ENCODE measurements around the gene IL12RB1. TPM values are rescaled to one million over a fixed set of nuclear protein-coding genes. Genes with fewer than 3 reads are reported as not detected.

The IL12RB1 gene
- polyA plus RNA-seq, 3 donors from 2014 or later = 62.7 to 105 (median 83.3) TPM

- Mint-ChIP-seq H3K4me3 (peak overlapping the region; percentile 92 to 98 (median 96)), H3K4me1 (peaks cover 37 to 46% of the 10 kb centered on the region in 2 donors), H3K9me3 (no peaks in the 10 kb centered on the region), H3K27me3 (ENCODE audit: low read depth in 3 of 3) (peaks cover 0 to 12% (median 10%) of the 10 kb centered on the region in 3 donors), H3K36me3 (peaks cover 3 to 20% (median 6%) of the 10 kb centered on the region in 3 donors), H3K27ac (peak overlapping the region; percentile 85 to 98 (median 96))
- DNase-seq = no peak
Measured at GRCh38 chr19:18120127-18120526, 33.4 kb upstream of the IL12RB1 start.

- Mint-ChIP-seq H3K27me3 (ENCODE audit: low read depth in 3 of 3) (peaks cover 0 to 12% (median 10%) of the 10 kb centered on the region in 3 donors), H3K9me3 (no peaks in the 10 kb centered on the region)
Measured at GRCh38 chr19:18119717-18120105, 33.0 kb upstream of the IL12RB1 start.

GRCh38 chr19:18119013-18119716 is 32.4 kb upstream of the IL12RB1 start:
- H3K27ac Mint-ChIP-seq = peak overlapping the region; percentile 85 to 98 (median 96)
- peak; percentile 43 to 51 (median 47) for DNase-seq
- peak overlapping the region; percentile 92 to 98 (median 96) for H3K4me3 Mint-ChIP-seq
- H3K27me3 Mint-ChIP-seq (ENCODE audit: low read depth in 3 of 3) = peaks cover 0 to 12% (median 10%) of the 10 kb centered on the region in 3 donors
- peaks cover under 1 to 15% (median 3%) of the 10 kb centered on the region in 3 donors for H3K36me3 Mint-ChIP-seq
- no peaks in the 10 kb centered on the region for H3K9me3 Mint-ChIP-seq
- H3K4me1 Mint-ChIP-seq = peaks cover 37 to 45% of the 10 kb centered on the region in 2 donors

More at GRCh38 chr19:18119717-18120105, 33.0 kb upstream of the IL12RB1 start:
- Mint-ChIP-seq H3K4me1 (peaks cover 37 to 46% of the 10 kb centered on the region in 2 donors), H3K27ac (peak overlapping the region; percentile 85 to 98 (median 96)), H3K4me3 (peak overlapping the region; percentile 92 to 98 (median 96)), H3K36me3 (peaks cover 3 to 20% (median 6%) of the 10 kb centered on the region in 3 donors)
- DNase-seq = peak; percentile 26 to 53 (median 49)

GRCh38 chr19:18118420-18119012 is 31.8 kb upstream of the IL12RB1 start:
- no peak for DNase-seq
- Mint-ChIP-seq H3K36me3 (peaks cover 0 to 14% (median under 1%) of the 10 kb centered on the region in 3 donors), H3K9me3 (no peaks in the 10 kb centered on the region), H3K4me3 (peak overlapping the region; percentile 92 to 98 (median 96)), H3K4me1 (peaks cover 37 to 44% of the 10 kb centered on the region in 2 donors), H3K27ac (peak overlapping the region; percentile 85 to 98 (median 96)), H3K27me3 (ENCODE audit: low read depth in 3 of 3) (peaks cover 0 to 12% (median 10%) of the 10 kb centered on the region in 3 donors)

- Mint-ChIP-seq H3K36me3 (peaks cover 0 to 14% (median 1%) of the 10 kb centered on the region in 3 donors), H3K9me3 (no peaks in the 10 kb centered on the region), H3K4me1 (peaks cover 41 to 46% of the 10 kb centered on the region in 2 donors), H3K4me3 (peak overlapping the region; percentile 92 to 98 (median 96)), H3K27me3 (ENCODE audit: low read depth in 3 of 3) (peaks cover 0 to 12% (median 10%) of the 10 kb centered on the region in 3 donors), H3K27ac (peak overlapping the region; percentile 90 to 98 (median 96))
- DNase-seq = peak; percentile 97 to 98 (median 98)
Measured at GRCh38 chr19:18117692-18118378, 31.1 kb upstream of the IL12RB1 start.

GRCh38 chr19:18117364-18117691 is 30.6 kb upstream of the IL12RB1 start:
- peaks cover 0 to 16% (median 4%) of the 10 kb centered on the region in 3 donors for H3K36me3 Mint-ChIP-seq
- H3K9me3 Mint-ChIP-seq = no peaks in the 10 kb centered on the region
- H3K4me3 Mint-ChIP-seq = peak overlapping the region; percentile 71 to 85 (median 76)
- H3K4me1 Mint-ChIP-seq = peaks cover 44 to 47% of the 10 kb centered on the region in 2 donors
- DNase-seq = no peak
- H3K27me3 Mint-ChIP-seq (ENCODE audit: low read depth in 3 of 3) = peaks cover 0 to 12% (median 10%) of the 10 kb centered on the region in 3 donors
- H3K27ac Mint-ChIP-seq = peak overlapping the region; percentile 82 to 97 (median 93)

GRCh38 chr19:18114483-18114882 is 27.7 kb upstream of the IL12RB1 start:
- no peak overlapping the region for H3K27ac Mint-ChIP-seq
- peaks cover 0 to 10% (median 7%) of the 10 kb centered on the region in 3 donors for H3K27me3 Mint-ChIP-seq (ENCODE audit: low read depth in 3 of 3)
- peaks cover 37 to 41% of the 10 kb centered on the region in 2 donors for H3K4me1 Mint-ChIP-seq
- peaks cover 0 to 2% (median 0%) of the 10 kb centered on the region in 6 donors for H3K9me3 Mint-ChIP-seq
- peaks cover 0 to 7% (median 4%) of the 10 kb centered on the region in 3 donors for H3K36me3 Mint-ChIP-seq
- H3K4me3 Mint-ChIP-seq = no peak overlapping the region
- DNase-seq = no peak

GRCh38 chr19:18113827-18114226 is 27.1 kb upstream of the IL12RB1 start:
- peaks cover 0 to 2% (median 0%) of the 10 kb centered on the region in 6 donors for H3K9me3 Mint-ChIP-seq
- no peak overlapping the region for H3K4me3 Mint-ChIP-seq
- peaks cover 36 to 40% of the 10 kb centered on the region in 2 donors for H3K4me1 Mint-ChIP-seq
- peaks cover 0 to 9% (median 7%) of the 10 kb centered on the region in 3 donors for H3K27me3 Mint-ChIP-seq (ENCODE audit: low read depth in 3 of 3)
- DNase-seq = no peak
- H3K27ac Mint-ChIP-seq = peak overlapping the region in 1 of 6 donors; percentile 34
- peaks cover 0 to 7% (median 4%) of the 10 kb centered on the region in 3 donors for H3K36me3 Mint-ChIP-seq

- peaks cover 34 to 38% of the 10 kb centered on the region in 2 donors for H3K4me1 Mint-ChIP-seq
- H3K27me3 Mint-ChIP-seq (ENCODE audit: low read depth in 3 of 3) = peaks cover 0 to 6% (median 3%) of the 10 kb centered on the region in 3 donors
- H3K4me3 Mint-ChIP-seq = peak overlapping the region in 1 of 5 donors; percentile 25
- H3K27ac Mint-ChIP-seq = peak overlapping the region in 4 of 6 donors; percentile 49 to 81 (median 68)
- peaks cover 0 to 2% (median 0%) of the 10 kb centered on the region in 6 donors for H3K9me3 Mint-ChIP-seq
- DNase-seq = peak; percentile 75 to 80 (median 76)
- H3K36me3 Mint-ChIP-seq = peaks cover 0 to 7% (median 4%) of the 10 kb centered on the region in 3 donors
Measured at GRCh38 chr19:18112989-18113478, 26.3 kb upstream of the IL12RB1 start.

GRCh38 chr19:18110609-18111232 is 24.0 kb upstream of the IL12RB1 start:
- Mint-ChIP-seq H3K27ac (peak overlapping the region in 1 of 6 donors; percentile 40), H3K9me3 (peaks cover 0 to 2% (median 0%) of the 10 kb centered on the region in 6 donors), H3K4me3 (peak overlapping the region; percentile 58 to 77 (median 67)), H3K4me1 (peaks cover 25 to 30% of the 10 kb centered on the region in 2 donors), H3K27me3 (ENCODE audit: low read depth in 3 of 3) (peaks cover 0 to 3% (median under 1%) of the 10 kb centered on the region in 3 donors), H3K36me3 (peaks cover 0 to 7% (median 4%) of the 10 kb centered on the region in 3 donors)
- no peak for DNase-seq

GRCh38 chr19:18109733-18110608 is 23.2 kb upstream of the IL12RB1 start:
- H3K4me3 Mint-ChIP-seq = peak overlapping the region; percentile 73 to 89 (median 81)
- peak; percentile 44 to 50 (median 45) for DNase-seq
- H3K36me3 Mint-ChIP-seq = peaks cover 0 to 7% (median 4%) of the 10 kb centered on the region in 3 donors
- H3K4me1 Mint-ChIP-seq = peaks cover 25 to 28% of the 10 kb centered on the region in 2 donors
- H3K27me3 Mint-ChIP-seq (ENCODE audit: low read depth in 3 of 3) = peaks cover 0 to 3% (median 2%) of the 10 kb centered on the region in 3 donors
- peak overlapping the region in 5 of 6 donors; percentile 60 to 89 (median 81) for H3K27ac Mint-ChIP-seq
- H3K9me3 Mint-ChIP-seq = peaks cover 0 to 2% (median 0%) of the 10 kb centered on the region in 6 donors

- DNase-seq = no peak
- Mint-ChIP-seq H3K27me3 (ENCODE audit: low read depth in 3 of 3) (peaks cover 0 to 3% (median 3%) of the 10 kb centered on the region in 3 donors), H3K4me1 (peaks cover 31 to 33% of the 10 kb centered on the region in 2 donors), H3K9me3 (peaks cover 0 to 2% (median 0%) of the 10 kb centered on the region in 6 donors), H3K4me3 (peak overlapping the region; percentile 73 to 89 (median 81)), H3K27ac (peak overlapping the region; percentile 60 to 89 (median 83)), H3K36me3 (peaks cover 0 to 7% (median 4%) of the 10 kb centered on the region in 3 donors)
Measured at GRCh38 chr19:18109341-18109732, 22.6 kb upstream of the IL12RB1 start.
